K562 (cell line): ENCODE measurements around the gene LBR. TPM values are rescaled to one million over a fixed set of nuclear protein-coding genes. Genes with fewer than 3 reads are reported as not detected.

Experiments used
- CBX8 ChIP-seq: fragments of 200-600 bp; sonication (generic); IDR thresholded peaks from 2 replicates; pipeline ENCODE4 v1.6.1; 2012; ENCODE audit warnings: borderline replicate concordance, mixed run types, low read depth, mild to moderate bottlenecking, moderate library complexity, mixed read lengths, low read length, control low read depth, inconsistent platforms; ENCODE audit not compliant: poor library complexity, severe bottlenecking; ENCODE audit errors: extremely low read depth
- MECOM ChIP-seq: fragments of 250-450 bp; sonication (Bioruptor Pico); IDR thresholded peaks from 2 replicates; pipeline ENCODE4 v1.8.0; 2022; ENCODE audit warnings: inconsistent platforms
- SMAD2 ChIP-seq: fragments of 150-350 bp; IDR thresholded peaks from 2 replicates; pipeline ENCODE4 v1.6.1; 2014; ENCODE audit warnings: low read depth, mild to moderate bottlenecking, low read length
- SMAD4 ChIP-seq: fragments of 250-450 bp; sonication (Bioruptor Pico); conservative IDR thresholded peaks from 2 replicates; pipeline ENCODE4 v1.8.0; 2021; ENCODE audit warnings: inconsistent platforms, mild to moderate bottlenecking, moderate library complexity
- STAT5B ChIP-seq: fragments of 250-450 bp; sonication (Bioruptor Pico); IDR thresholded peaks from 2 replicates; pipeline ENCODE4 v1.8.0; 2021; ENCODE audit warnings: mild to moderate bottlenecking, inconsistent platforms
- THRAP3 ChIP-seq: fragments of 450-650 bp; IDR thresholded peaks from 2 replicates; pipeline ENCODE4 v1.6.1; 2016; ENCODE audit warnings: mild to moderate bottlenecking, inconsistent platforms, borderline replicate concordance
- WHSC1 ChIP-seq: IDR thresholded peaks from one replicate; pipeline ENCODE4 v1.6.1; 2012; ENCODE audit warnings: low read length, control low read depth, inconsistent platforms
- ZNF24 ChIP-seq: fragments of 450-650 bp; IDR thresholded peaks from 2 replicates; pipeline ENCODE4 v1.6.1; 2016
- ZNF41 ChIP-seq: fragments of 250-450 bp; sonication (Bioruptor Pico); conservative IDR thresholded peaks from 2 replicates; pipeline ENCODE4 v1.4.0; 2020; ENCODE audit warnings: mild to moderate bottlenecking
- polyA plus RNA-seq, 8 experiments: library from polyadenylated mRNA; depleted of rRNA in 4 of 8; stranded (reverse) in 5 of 8; unstranded in 3 of 8; fragments of >200 nt; fragmentation: Nextera tagmentation in 2 of 8; fragmentation: Illumina TruSeq in 1 of 8; extraction: Ambion mirVana in 2 of 8; extraction: Trizol in 1 of 8; gene quantifications; 2 replicates each; pipeline versions ENCODE4 v1.2.1 to v1.2.3, GENCODE V29; 2011 to 2014; ENCODE audit warnings: inconsistent platforms in 1 of 8, missing spikeins in 1 of 8
- total RNA-seq, 7 experiments: library from RNA; depleted of rRNA in 6 of 7; stranded (reverse); fragments of >200 nt in 6 of 7; fragmentation: Illumina TruSeq in 2 of 7; extraction: Trizol in 2 of 7; gene quantifications; 2 replicates each; pipeline versions ENCODE4 v1.2.1 to v1.2.3, GENCODE V29; 2011 to 2021; ENCODE audit warnings: low replicate concordance in 1 of 7
- TF ChIP-seq, protein P1 (sequence below): fragments of 250-450 bp; sonication (Bioruptor Pico); IDR thresholded peaks from 2 replicates; pipeline ENCODE4 v1.5.0; 2021; ENCODE audit warnings: mild to moderate bottlenecking, moderate library complexity
- TF ChIP-seq, protein P2 (sequence below), 2 experiments: fragments of 450-650 bp in 1 of 2; sonication (generic) in 1 of 2; formaldehyde crosslinking in 1 of 2; IDR thresholded peaks; 2 replicates each; pipeline versions ENCODE4 v1.7.1 to v1.9.0; 2016 to 2022; ENCODE audit warnings: inconsistent platforms in 1 of 2, mild to moderate bottlenecking in 1 of 2, missing genetic modification reagents in 1 of 2
- TF ChIP-seq, protein P3 (sequence below): fragments of 250-450 bp; sonication (Bioruptor Pico); IDR thresholded peaks from 2 replicates; pipeline ENCODE4 v1.8.0; 2021; ENCODE audit warnings: mild to moderate bottlenecking, moderate library complexity
- TF ChIP-seq, protein P4 (sequence below): conservative IDR thresholded peaks from 2 replicates; pipeline ENCODE4 v1.6.1; 2011; ENCODE audit warnings: low read depth, mild to moderate bottlenecking, low read length; ENCODE audit not compliant: control insufficient read depth

Gene LBR
- total and polyA plus RNA-seq, 9 of the 15 experiments (the other 6 are each of a cell fraction or from before 2014, with no cell fraction given) = 102 to 229 (median 197) TPM

DNA sequence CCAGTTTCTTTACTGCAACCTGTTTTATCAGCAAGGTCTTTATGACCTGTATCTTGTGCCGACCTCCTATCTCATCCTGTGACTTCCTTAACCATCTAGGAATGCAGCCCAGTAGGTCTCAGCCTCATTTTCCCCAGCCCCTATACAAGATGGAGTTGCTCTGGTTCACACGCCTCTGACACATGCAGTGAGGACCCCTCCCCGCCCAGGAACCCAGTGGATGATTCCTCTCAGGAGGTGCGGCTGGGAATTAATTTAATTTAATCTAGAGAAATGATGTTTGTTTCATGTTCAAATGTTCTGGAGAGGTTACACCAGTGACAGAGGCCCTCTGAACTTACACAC, 39.0 kb upstream of the LBR start (continued):
- TF ChIP-seq, protein P1, sequence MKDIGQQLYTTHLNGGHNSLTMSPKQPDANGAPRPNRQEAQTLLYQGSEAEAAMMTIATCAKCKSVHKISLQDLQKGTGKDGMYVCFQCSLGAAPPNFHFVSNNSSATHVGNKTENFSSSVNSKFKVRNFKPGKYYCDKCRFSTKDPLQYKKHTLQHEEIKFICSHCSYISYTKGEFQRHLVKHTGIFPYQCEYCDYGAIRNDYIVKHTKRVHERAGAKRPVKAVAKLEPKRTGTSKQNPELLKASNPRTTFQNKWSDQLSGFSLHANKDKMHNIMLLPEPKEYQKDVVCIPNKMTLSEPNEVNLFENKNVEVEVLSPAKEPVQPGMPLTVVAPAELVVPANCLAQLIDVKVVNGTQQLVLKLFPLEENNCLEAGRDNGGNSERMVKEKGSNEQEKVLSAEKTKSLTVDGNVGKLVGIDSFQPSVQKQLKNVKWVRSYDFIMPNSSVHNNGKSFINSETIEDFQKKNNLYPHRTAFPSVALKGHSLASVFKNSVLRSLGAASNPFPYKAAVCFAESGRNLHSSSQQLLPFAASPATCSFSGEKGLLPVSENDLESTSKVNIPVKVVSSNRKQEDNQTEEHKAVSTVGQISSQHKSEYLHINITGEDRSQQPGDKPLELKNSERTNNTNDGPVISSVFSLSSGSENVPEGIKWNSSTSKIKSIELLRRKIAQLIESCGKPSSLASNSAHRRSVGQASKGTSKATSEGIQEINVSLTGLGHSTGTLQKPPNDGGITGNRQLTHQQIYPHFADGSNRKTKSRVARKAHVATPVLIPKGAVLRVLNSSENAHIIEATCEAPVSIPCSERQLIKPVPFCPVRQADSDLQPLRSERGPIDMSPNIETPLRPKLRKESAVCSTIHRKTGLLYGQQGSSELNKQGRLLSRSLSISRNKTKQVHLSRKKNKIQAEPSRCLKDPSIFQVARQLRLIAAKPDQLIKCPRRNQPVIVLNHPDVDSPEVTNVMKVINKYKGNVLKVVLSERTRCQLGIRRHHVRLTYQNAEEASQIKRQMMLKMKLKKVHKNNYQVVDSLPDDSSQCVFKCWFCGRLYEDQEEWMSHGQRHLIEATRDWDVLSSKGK = no peak
- TF ChIP-seq SMAD4 (CRISPR knock-in tag) (peak; percentile 98), ZNF24 (no peak), CBX8 (no peak), SMAD2 (no peak), WHSC1 (no peak), ZNF41 (CRISPR knock-in tag) (peak; percentile 93), STAT5B (CRISPR knock-in tag) (no peak), THRAP3 (no peak), MECOM (peak; percentile 63; the same call in 1 of the 2 replicates)
- TF ChIP-seq, protein P2, sequence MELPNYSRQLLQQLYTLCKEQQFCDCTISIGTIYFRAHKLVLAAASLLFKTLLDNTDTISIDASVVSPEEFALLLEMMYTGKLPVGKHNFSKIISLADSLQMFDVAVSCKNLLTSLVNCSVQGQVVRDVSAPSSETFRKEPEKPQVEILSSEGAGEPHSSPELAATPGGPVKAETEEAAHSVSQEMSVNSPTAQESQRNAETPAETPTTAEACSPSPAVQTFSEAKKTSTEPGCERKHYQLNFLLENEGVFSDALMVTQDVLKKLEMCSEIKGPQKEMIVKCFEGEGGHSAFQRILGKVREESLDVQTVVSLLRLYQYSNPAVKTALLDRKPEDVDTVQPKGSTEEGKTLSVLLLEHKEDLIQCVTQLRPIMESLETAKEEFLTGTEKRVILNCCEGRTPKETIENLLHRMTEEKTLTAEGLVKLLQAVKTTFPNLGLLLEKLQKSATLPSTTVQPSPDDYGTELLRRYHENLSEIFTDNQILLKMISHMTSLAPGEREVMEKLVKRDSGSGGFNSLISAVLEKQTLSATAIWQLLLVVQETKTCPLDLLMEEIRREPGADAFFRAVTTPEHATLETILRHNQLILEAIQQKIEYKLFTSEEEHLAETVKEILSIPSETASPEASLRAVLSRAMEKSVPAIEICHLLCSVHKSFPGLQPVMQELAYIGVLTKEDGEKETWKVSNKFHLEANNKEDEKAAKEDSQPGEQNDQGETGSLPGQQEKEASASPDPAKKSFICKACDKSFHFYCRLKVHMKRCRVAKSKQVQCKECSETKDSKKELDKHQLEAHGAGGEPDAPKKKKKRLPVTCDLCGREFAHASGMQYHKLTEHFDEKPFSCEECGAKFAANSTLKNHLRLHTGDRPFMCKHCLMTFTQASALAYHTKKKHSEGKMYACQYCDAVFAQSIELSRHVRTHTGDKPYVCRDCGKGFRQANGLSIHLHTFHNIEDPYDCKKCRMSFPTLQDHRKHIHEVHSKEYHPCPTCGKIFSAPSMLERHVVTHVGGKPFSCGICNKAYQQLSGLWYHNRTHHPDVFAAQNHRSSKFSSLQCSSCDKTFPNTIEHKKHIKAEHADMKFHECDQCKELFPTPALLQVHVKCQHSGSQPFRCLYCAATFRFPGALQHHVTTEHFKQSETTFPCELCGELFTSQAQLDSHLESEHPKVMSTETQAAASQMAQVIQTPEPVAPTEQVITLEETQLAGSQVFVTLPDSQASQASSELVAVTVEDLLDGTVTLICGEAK (IDR thresholded peaks at IDR 0.05) = no peak
- TF ChIP-seq, protein P2 (CRISPR knock-in tag; IDR thresholded peaks at IDR 0.05) = no peak
- TF ChIP-seq, protein P3, sequence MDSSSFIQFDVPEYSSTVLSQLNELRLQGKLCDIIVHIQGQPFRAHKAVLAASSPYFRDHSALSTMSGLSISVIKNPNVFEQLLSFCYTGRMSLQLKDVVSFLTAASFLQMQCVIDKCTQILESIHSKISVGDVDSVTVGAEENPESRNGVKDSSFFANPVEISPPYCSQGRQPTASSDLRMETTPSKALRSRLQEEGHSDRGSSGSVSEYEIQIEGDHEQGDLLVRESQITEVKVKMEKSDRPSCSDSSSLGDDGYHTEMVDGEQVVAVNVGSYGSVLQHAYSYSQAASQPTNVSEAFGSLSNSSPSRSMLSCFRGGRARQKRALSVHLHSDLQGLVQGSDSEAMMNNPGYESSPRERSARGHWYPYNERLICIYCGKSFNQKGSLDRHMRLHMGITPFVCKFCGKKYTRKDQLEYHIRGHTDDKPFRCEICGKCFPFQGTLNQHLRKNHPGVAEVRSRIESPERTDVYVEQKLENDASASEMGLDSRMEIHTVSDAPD (CRISPR knock-in tag) = peak; percentile 82
- TF ChIP-seq, protein P4, sequence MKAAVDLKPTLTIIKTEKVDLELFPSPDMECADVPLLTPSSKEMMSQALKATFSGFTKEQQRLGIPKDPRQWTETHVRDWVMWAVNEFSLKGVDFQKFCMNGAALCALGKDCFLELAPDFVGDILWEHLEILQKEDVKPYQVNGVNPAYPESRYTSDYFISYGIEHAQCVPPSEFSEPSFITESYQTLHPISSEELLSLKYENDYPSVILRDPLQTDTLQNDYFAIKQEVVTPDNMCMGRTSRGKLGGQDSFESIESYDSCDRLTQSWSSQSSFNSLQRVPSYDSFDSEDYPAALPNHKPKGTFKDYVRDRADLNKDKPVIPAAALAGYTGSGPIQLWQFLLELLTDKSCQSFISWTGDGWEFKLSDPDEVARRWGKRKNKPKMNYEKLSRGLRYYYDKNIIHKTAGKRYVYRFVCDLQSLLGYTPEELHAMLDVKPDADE = no peak
